A549 (cell line): ENCODE measurements around the gene MED9.

Experiments used
- CTCF ChIP-seq: fragments of >200 bp; sonication (Bioruptor Twin); formaldehyde crosslinking; IDR thresholded peaks from 3 replicates; pipeline ENCODE4 v1.5.1; 2016
- JUN ChIP-seq, 2 experiments: fragments of >200 bp; sonication (Bioruptor Twin); formaldehyde crosslinking; IDR thresholded peaks; 2 replicates in 1 of 2; 3 replicates in 1 of 2; pipeline ENCODE4 v1.6.1; 2016 to 2017
- RCOR1 ChIP-seq: fragments of 150-350 bp; IDR thresholded peaks from 2 replicates; pipeline ENCODE4 v1.6.1; 2014; ENCODE audit warnings: antibody characterized with exemption, low read length, low read depth
- REST ChIP-seq: fragments of 200-600 bp; sonication (generic); IDR thresholded peaks from 2 replicates; pipeline ENCODE4 v1.6.1; 2016; ENCODE audit warnings: antibody characterized with exemption, mild to moderate bottlenecking, moderate library complexity

GRCh38 chr17:17433000-17433703 lies 43.6 kb upstream of the MED9 start:
- TF ChIP-seq JUN (IDR thresholded peaks at IDR 0.05) (no peak), CTCF (no peak), REST (no peak), RCOR1 (no peak)
